OCI-LY1 (cell line): ENCODE measurements around the gene GATC.

Experiments used
- H2AFZ ChIP-seq: fragments of 200-600 bp; sonication (generic), shearing (Covaris generic); 2 replicates; pipeline ENCODE4 v1.6.0; 2014; ENCODE audit warnings: antibody characterized with exemption, mild to moderate bottlenecking, low read length
- H3F3A ChIP-seq: fragments of 200-600 bp; sonication (generic), shearing (Covaris generic); 2 replicates; pipeline ENCODE4 v1.6.0; 2014; ENCODE audit warnings: mild to moderate bottlenecking, antibody characterized with exemption, low read length, moderate library complexity; ENCODE audit not compliant: insufficient read depth
- H3K27ac ChIP-seq: fragments of 200-600 bp; sonication (generic); 2 replicates; pipeline ENCODE4 v1.5.1; 2014; ENCODE audit warnings: low read length, mixed run types, mild to moderate bottlenecking, low read depth; ENCODE audit not compliant: poor library complexity, severe bottlenecking
- H3K27me3 ChIP-seq: fragments of 200-600 bp; sonication (generic); 2 replicates; pipeline ENCODE4 v1.6.0; 2014; ENCODE audit warnings: antibody characterized with exemption, mild to moderate bottlenecking, low read length, moderate library complexity; ENCODE audit not compliant: insufficient read depth
- H3K36me3 ChIP-seq: fragments of 200-600 bp; sonication (generic); 2 replicates; pipeline ENCODE4 v1.6.1; 2014; ENCODE audit warnings: mild to moderate bottlenecking, antibody characterized with exemption, low read length, moderate library complexity, mixed read lengths; ENCODE audit not compliant: insufficient read depth
- H3K4me1 ChIP-seq: fragments of 200-600 bp; sonication (generic); 2 replicates; pipeline ENCODE4 v1.5.1; 2014; ENCODE audit warnings: mild to moderate bottlenecking, low read length, moderate library complexity; ENCODE audit not compliant: insufficient read depth, severe bottlenecking
- H3K4me2 ChIP-seq: fragments of 200-600 bp; sonication (generic), shearing (Covaris generic); 2 replicates; pipeline ENCODE4 v1.6.1; 2014; ENCODE audit warnings: low read length
- H3K4me3 ChIP-seq: fragments of 200-600 bp; sonication (generic); 2 replicates; pipeline ENCODE4 v1.5.1; 2014; ENCODE audit warnings: low read length, low read depth, mild to moderate bottlenecking, mixed read lengths; ENCODE audit not compliant: poor library complexity, severe bottlenecking
- H3K79me2 ChIP-seq: fragments of 200-600 bp; shearing (Covaris generic); 2 replicates; pipeline ENCODE4 v1.6.1; 2016; ENCODE audit warnings: mixed run types, low read length, mixed read lengths; ENCODE audit not compliant: insufficient read depth
- H3K9ac ChIP-seq: fragments of 200-600 bp; sonication (generic), shearing (Covaris generic); 2 replicates; pipeline ENCODE4 v1.6.1; 2014; ENCODE audit warnings: mild to moderate bottlenecking, low read length, mixed read lengths
- H3K9me2 ChIP-seq: fragments of 200-600 bp; sonication (generic), shearing (Covaris generic); 2 replicates; pipeline ENCODE4 v1.6.1; 2014; ENCODE audit warnings: low read depth, mild to moderate bottlenecking, low read length, mixed read lengths
- H3K9me3 ChIP-seq: fragments of 200-600 bp; shearing (Covaris generic); 2 replicates; pipeline ENCODE4 v1.6.1; 2014; ENCODE audit warnings: low read length, mixed read lengths
- H4K20me1 ChIP-seq: fragments of 200-600 bp; sonication (generic), shearing (Covaris generic); 2 replicates; pipeline ENCODE4 v1.6.0; 2016; ENCODE audit warnings: mild to moderate bottlenecking, low read length; ENCODE audit not compliant: insufficient read depth
- CTCF ChIP-seq: fragments of 200-600 bp; sonication (generic), shearing (Covaris generic); IDR thresholded peaks from 2 replicates; pipeline ENCODE4 v1.5.1; 2017; ENCODE audit warnings: mild to moderate bottlenecking, antibody characterized with exemption, low read length, moderate library complexity, mixed read lengths
- EZH2 ChIP-seq: fragments of 200-600 bp; sonication (generic), shearing (Covaris generic); IDR thresholded peaks from 2 replicates; pipeline ENCODE4 v1.8.0; 2017; ENCODE audit warnings: borderline replicate concordance, mixed run types, mild to moderate bottlenecking, antibody characterized with exemption, low read length, moderate library complexity, mixed read lengths

GATC gene

GRCh38 chr12:120412421-120412820 lies 33.8 kb upstream of the GATC start:
- Histone ChIP-seq H3K79me2 (no peaks in the 10 kb centered on the region), H3F3A (no peaks in the 10 kb centered on the region), H2AFZ (no peak overlapping the region), H3K4me1 (no peaks in the 10 kb centered on the region), H3K9me3 (no peaks in the 10 kb centered on the region), H3K4me2 (no peak overlapping the region), H4K20me1 (no peaks in the 10 kb centered on the region), H3K36me3 (no peaks in the 10 kb centered on the region), H3K4me3 (no peak overlapping the region), H3K9me2 (no peaks in the 10 kb centered on the region), H3K27me3 (no peaks in the 10 kb centered on the region), H3K27ac (no peak overlapping the region), H3K9ac (no peak overlapping the region)
- no peak for TF ChIP-seq CTCF
- no peak for TF ChIP-seq EZH2

GRCh38 chr12:120413901-120414695 lies 32.1 kb upstream of the GATC start:
- Histone ChIP-seq H4K20me1 (no peaks in the 10 kb centered on the region), H3F3A (no peaks in the 10 kb centered on the region), H3K9me3 (no peaks in the 10 kb centered on the region), H3K27me3 (no peaks in the 10 kb centered on the region), H3K9me2 (no peaks in the 10 kb centered on the region), H3K79me2 (no peaks in the 10 kb centered on the region), H3K36me3 (no peaks in the 10 kb centered on the region), H3K27ac (no peak overlapping the region), H3K4me3 (no peak overlapping the region), H3K4me2 (no peak overlapping the region), H3K9ac (no peak overlapping the region), H3K4me1 (no peaks in the 10 kb centered on the region), H2AFZ (no peak overlapping the region)
- TF ChIP-seq EZH2, result no peak
- no peak for TF ChIP-seq CTCF

- Histone ChIP-seq H3K4me1 (no peaks in the 10 kb centered on the region), H3K9me3 (no peaks in the 10 kb centered on the region), H3K27ac (no peak overlapping the region), H3K9me2 (no peaks in the 10 kb centered on the region), H3K4me2 (no peak overlapping the region), H3K36me3 (no peaks in the 10 kb centered on the region), H2AFZ (no peak overlapping the region), H3K4me3 (no peak overlapping the region), H3F3A (no peaks in the 10 kb centered on the region), H3K27me3 (no peaks in the 10 kb centered on the region), H3K79me2 (no peaks in the 10 kb centered on the region), H4K20me1 (no peaks in the 10 kb centered on the region), H3K9ac (no peak overlapping the region)
- TF ChIP-seq EZH2 (no peak), CTCF (no peak)
These were observed 29.6 kb upstream of the GATC start for GRCh38 chr12:120416490-120417216.
